HepG2 (cell line): ENCODE data around the gene RPTOR. TPM values are rescaled to one million over a fixed set of nuclear protein-coding genes. Genes with fewer than 3 reads are reported as not detected.

Experiments
- CEBPZ ChIP-seq: IDR thresholded peaks from 2 replicates; pipeline ENCODE4 v1.6.1; 2012; ENCODE audit warnings: low read length, improper control_type of control experiment
- HNRNPH1 ChIP-seq: fragments of 200-400 bp; formaldehyde crosslinking; optimal IDR thresholded peaks from 2 replicates; pipeline ENCODE3; 2017; ENCODE audit warnings: mild to moderate bottlenecking, low read depth, low read length
- IRF2 ChIP-seq: IDR thresholded peaks from 2 replicates; pipeline ENCODE4 v1.6.1; 2018; ENCODE audit warnings: missing genetic modification reagents, missing compliant biosample characterization
- JUNB ChIP-seq: sonication (generic); formaldehyde crosslinking; IDR thresholded peaks from 2 replicates; pipeline ENCODE4 v1.8.0; 2022; ENCODE audit warnings: missing genetic modification reagents, mild to moderate bottlenecking, borderline replicate concordance
- NRL ChIP-seq: sonication (generic); formaldehyde crosslinking; IDR thresholded peaks from 2 replicates; pipeline ENCODE4 v1.5.0; 2020; ENCODE audit warnings: missing genetic modification reagents, mild to moderate bottlenecking, moderate library complexity, borderline replicate concordance
- PAWR ChIP-seq: sonication (generic); formaldehyde crosslinking; IDR thresholded peaks from 2 replicates; pipeline ENCODE4 v1.4.0; 2020; ENCODE audit warnings: missing genetic modification reagents, mild to moderate bottlenecking, borderline replicate concordance
- TCF12 ChIP-seq, 2 experiments: fragments of 450-650 bp in 1 of 2; sonication (generic) in 1 of 2; formaldehyde crosslinking in 1 of 2; IDR thresholded peaks; 2 replicates each; pipeline versions ENCODE4 v1.6.1 to v1.8.0; 2017 to 2022; ENCODE audit warnings: antibody characterized with exemption in 1 of 2, mild to moderate bottlenecking in 1 of 2, missing genetic modification reagents in 1 of 2, moderate library complexity in 1 of 2
- ZBTB2 ChIP-seq: sonication (generic); formaldehyde crosslinking; IDR thresholded peaks from 2 replicates; pipeline ENCODE4 v1.8.0; 2022; ENCODE audit warnings: low read depth, missing genetic modification reagents
- ZGPAT ChIP-seq: IDR thresholded peaks from 2 replicates; pipeline ENCODE4 v1.6.1; 2016; ENCODE audit warnings: mild to moderate bottlenecking
- ZNF850 ChIP-seq: sonication (generic); formaldehyde crosslinking; conservative IDR thresholded peaks from 2 replicates; pipeline ENCODE4 v1.9.0; 2021; ENCODE audit warnings: mild to moderate bottlenecking, missing genetic modification reagents
- polyA plus RNA-seq, 8 experiments: library from polyadenylated mRNA; depleted of rRNA in 3 of 8; stranded (reverse) in 7 of 8; unstranded in 1 of 8; fragments of >200 nt; fragmentation: Illumina TruSeq in 4 of 8; extraction: Trizol in 4 of 8; gene quantifications; 2 replicates each; pipeline versions ENCODE4 v1.2.1 to v1.2.3, GENCODE V29; 2011 to 2016; ENCODE audit warnings: low read depth in 4 of 8, missing spikeins in 1 of 8, mixed read lengths in 1 of 8; ENCODE audit not compliant: insufficient read depth in 1 of 8
- total RNA-seq, 5 experiments: library from RNA; depleted of rRNA; stranded (reverse); fragments of >200 nt; fragmentation: Illumina TruSeq; extraction: Trizol; gene quantifications; 2 replicates each; pipeline ENCODE4 v1.2.3, GENCODE V29; 2016; ENCODE audit warnings: low read depth in 1 of 5

Gene RPTOR
- total and polyA plus RNA-seq, 2 of the 13 experiments (the other 11 are each of a cell fraction or from before 2014, with no cell fraction given) = 6.6 to 25.3 TPM

DNA sequence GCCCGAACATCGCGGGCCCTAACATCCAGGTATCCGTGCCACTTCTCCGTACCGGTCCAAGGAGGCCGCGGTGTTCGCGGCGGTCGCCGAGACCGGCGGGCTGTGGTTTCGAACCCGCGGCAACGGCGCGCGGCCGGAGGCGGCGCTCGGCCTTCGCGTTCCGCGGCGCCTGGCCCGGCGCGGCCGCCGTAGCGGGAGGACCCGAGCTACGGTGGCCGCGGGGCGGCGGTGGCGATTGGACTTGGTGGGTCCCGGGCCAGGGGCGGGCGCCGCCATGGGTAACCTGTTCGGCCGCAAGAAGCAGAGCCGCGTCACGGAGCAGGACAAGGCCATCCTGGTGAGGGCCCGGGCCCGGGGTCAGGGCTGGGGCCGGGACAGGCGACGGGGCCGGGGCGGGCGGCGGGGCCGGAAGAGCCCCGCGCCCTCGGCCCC, 447.0 kb downstream of the RPTOR start, which contains the start of gene CHMP6 (continued):
- TF ChIP-seq ZBTB2 (CRISPR knock-in tag) (peak; percentile 49; the same call in 1 of the 2 replicates), NRL (CRISPR knock-in tag) (peak; percentile 22; the same call in 1 of the 2 replicates), JUNB (no peak), CEBPZ (no peak), IRF2 (CRISPR knock-in tag) (peak; percentile 27; the same call in 1 of the 2 replicates), HNRNPH1 (no peak), TCF12 (IDR thresholded peaks at IDR 0.05) (no peak), TCF12 (CRISPR knock-in tag; IDR thresholded peaks at IDR 0.05) (peak; percentile 39; the same call in 1 of the 2 replicates), PAWR (CRISPR knock-in tag) (no peak), ZNF850 (CRISPR knock-in tag) (no peak), ZGPAT (no peak)
- TF ChIP-seq, all 625 proteins: peak for 123
